Activated naive CD8-positive, alpha-beta T cell treated with anti-CD3 and anti-CD28 coated beads, Interleukin-2, amount 50 U/mL, for 24 hours (primary cell): Measurements from ENCODE around the gene RSPO4.
"Not testable (repeated sequence)": the region's sequence is repeated elsewhere in the genome, so short reads cannot be mapped to it uniquely, and the experiment has no call there.

ENCODE experiments used
- ATAC-seq: fragments of 150-1000 bp; cut with Tn5 transposase; one replicate; pipeline ENCODE4 v1.10.0; 2021
- DNase-seq: peaks from one replicate; pipeline ENCODE4 v3.0.0; 2021
- H3K27ac Mint-ChIP-seq: one replicate; pipeline ENCODE4 v1.8.0; 2021; ENCODE audit warnings: mild to moderate bottlenecking, mixed read lengths
- H3K27me3 Mint-ChIP-seq: one replicate; pipeline ENCODE4 v1.8.0; 2021; ENCODE audit warnings: mixed read lengths
- H3K36me3 Mint-ChIP-seq: one replicate; pipeline ENCODE4 v1.8.0; 2021; ENCODE audit warnings: low read depth, mixed read lengths
- H3K4me1 Mint-ChIP-seq: one replicate; pipeline ENCODE4 v1.8.0; 2021; ENCODE audit warnings: mixed read lengths
- H3K4me3 Mint-ChIP-seq: one replicate; pipeline ENCODE4 v1.8.0; 2021; ENCODE audit warnings: mild to moderate bottlenecking, moderate library complexity, mixed read lengths
- H3K9me3 Mint-ChIP-seq: one replicate; pipeline ENCODE4 v1.8.0; 2021; ENCODE audit warnings: mixed read lengths

Gene RSPO4

DNA sequence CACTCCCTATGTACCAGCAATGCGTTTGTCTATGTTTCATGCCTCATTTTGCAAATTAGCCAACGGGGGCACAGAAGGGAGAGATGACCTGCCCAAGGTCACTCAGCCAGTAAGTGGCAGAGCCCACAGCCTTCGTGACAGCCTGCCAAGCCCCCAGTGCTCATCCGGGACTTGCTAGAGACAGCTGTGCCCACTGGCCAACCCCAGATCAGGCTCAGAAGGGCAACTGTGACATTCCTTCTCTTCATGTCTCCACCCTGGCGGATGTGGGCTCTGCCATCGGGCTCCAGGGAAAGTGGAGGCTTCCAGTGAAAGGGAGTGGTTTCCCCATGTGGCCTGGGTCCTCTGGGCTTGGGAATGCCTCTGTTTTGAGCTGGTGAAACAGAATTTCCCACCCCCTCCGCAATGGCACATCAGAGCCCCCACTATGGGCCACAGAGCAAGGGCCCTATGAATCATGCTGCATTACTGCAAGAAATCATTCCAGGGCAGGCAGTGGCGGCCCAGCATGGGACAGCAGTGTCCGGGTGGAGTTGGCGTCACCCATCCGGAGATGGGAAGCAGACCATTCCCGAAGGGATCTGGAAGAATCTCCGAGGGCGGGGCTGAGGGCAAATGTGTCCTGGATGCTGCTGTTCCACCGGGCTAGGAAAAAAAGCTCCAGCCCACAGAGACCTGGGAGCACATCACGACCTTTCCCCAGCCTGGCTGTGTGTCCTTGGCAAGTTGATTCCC lies 9.1 kb downstream of the RSPO4 start:
- no peak overlapping the region for H3K27ac Mint-ChIP-seq
- H3K9me3 Mint-ChIP-seq: no peaks in the 10 kb centered on the region
- DNase-seq (no peak), ATAC-seq (no peak)
- H3K4me3 Mint-ChIP-seq: no peak overlapping the region
- H3K27me3 Mint-ChIP-seq: peaks cover 32% of the 10 kb centered on the region
- H3K36me3 Mint-ChIP-seq: no peaks in the 10 kb centered on the region
- peaks cover 8% of the 10 kb centered on the region for H3K4me1 Mint-ChIP-seq

DNA sequence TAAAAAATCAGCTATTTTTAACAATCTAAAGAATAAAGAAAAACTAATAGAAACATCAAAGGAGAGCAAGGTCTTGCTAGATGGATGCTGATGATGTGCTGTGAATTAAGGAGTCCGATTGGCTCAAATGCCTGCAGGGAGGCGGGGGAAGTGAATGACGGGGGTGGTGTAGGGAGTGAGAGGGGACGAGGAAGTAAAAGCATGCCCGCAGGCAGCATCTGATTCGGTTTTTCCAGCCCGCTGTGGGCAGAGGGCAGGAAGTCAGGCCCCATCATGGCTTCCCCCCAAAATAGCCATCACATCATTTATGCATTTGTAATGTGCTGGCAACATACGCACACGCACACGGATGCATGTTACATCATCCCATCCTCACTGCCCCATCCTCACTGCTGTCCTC lies 10.3 kb downstream of the RSPO4 start:
- H3K4me1 Mint-ChIP-seq: peaks cover 8% of the 10 kb centered on the region
- no peaks in the 10 kb centered on the region for H3K36me3 Mint-ChIP-seq
- H3K27me3 Mint-ChIP-seq: peaks cover 38% of the 10 kb centered on the region
- ATAC-seq (peak; percentile 67), DNase-seq (peak; percentile 29)
- H3K9me3 Mint-ChIP-seq: no peaks in the 10 kb centered on the region
- peak overlapping the region; percentile 42 for H3K27ac Mint-ChIP-seq
- H3K4me3 Mint-ChIP-seq: no peak overlapping the region

DNA sequence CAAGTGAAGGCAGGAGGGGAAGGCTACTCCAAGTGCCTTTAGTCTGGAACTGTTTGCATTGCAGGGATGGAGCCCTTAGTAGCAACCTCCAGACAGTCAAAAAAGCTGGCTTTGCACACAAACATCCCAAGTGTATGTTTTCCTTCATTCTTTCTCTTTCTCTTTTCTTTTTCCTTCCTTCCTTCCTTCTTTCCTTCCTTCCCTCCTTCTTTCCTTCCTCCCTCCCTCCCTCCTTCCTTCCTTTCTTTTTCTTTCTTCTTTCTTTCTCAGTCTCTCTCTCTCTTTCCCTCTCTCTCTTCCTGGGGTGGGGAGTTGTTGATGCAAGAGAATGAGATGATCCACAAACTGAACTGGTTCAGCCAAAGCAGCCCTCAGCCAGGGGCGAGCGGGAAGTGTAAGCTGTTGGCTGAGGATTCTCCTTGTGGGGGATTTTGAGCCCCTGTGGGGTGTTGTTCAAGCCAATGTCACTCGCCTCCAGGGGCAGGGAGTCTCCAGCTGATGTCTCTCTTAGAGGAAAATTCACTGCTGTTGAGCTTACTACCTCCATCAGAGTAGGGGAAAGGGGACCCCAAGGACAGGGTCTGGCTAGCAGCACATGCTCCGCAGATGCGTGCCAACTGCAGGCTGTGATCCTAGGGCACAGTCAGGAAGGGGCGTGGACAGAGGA lies 11.7 kb downstream of the RSPO4 start:
- Mint-ChIP-seq H3K27me3 (peaks cover 42% of the 10 kb centered on the region), H3K36me3 (no peaks in the 10 kb centered on the region), H3K4me1 (peaks cover 8% of the 10 kb centered on the region), H3K9me3 (no peaks in the 10 kb centered on the region), H3K4me3 (no peak overlapping the region), H3K27ac (no peak overlapping the region)
- ATAC-seq (no peak), DNase-seq (no peak)

- no peak for DNase-seq
- H3K36me3 Mint-ChIP-seq: no peaks in the 10 kb centered on the region
- no peak overlapping the region for H3K27ac Mint-ChIP-seq
- ATAC-seq: no peak
- H3K4me1 Mint-ChIP-seq: peaks cover 8% of the 10 kb centered on the region
- peaks cover 36% of the 10 kb centered on the region for H3K27me3 Mint-ChIP-seq
- H3K9me3 Mint-ChIP-seq: no peaks in the 10 kb centered on the region
- no peak overlapping the region for H3K4me3 Mint-ChIP-seq
Measured at GRCh38 chr20:988272-988671, 13.8 kb downstream of the RSPO4 start.

GRCh38 chr20:987677-988076 lies 14.4 kb downstream of the RSPO4 start:
- H3K9me3 Mint-ChIP-seq: no peaks in the 10 kb centered on the region
- H3K4me1 Mint-ChIP-seq: peaks cover 8% of the 10 kb centered on the region
- peaks cover 35% of the 10 kb centered on the region for H3K27me3 Mint-ChIP-seq
- H3K4me3 Mint-ChIP-seq: no peak overlapping the region
- H3K36me3 Mint-ChIP-seq: no peaks in the 10 kb centered on the region
- H3K27ac Mint-ChIP-seq: no peak overlapping the region
- ATAC-seq (no peak), DNase-seq (no peak)

DNA sequence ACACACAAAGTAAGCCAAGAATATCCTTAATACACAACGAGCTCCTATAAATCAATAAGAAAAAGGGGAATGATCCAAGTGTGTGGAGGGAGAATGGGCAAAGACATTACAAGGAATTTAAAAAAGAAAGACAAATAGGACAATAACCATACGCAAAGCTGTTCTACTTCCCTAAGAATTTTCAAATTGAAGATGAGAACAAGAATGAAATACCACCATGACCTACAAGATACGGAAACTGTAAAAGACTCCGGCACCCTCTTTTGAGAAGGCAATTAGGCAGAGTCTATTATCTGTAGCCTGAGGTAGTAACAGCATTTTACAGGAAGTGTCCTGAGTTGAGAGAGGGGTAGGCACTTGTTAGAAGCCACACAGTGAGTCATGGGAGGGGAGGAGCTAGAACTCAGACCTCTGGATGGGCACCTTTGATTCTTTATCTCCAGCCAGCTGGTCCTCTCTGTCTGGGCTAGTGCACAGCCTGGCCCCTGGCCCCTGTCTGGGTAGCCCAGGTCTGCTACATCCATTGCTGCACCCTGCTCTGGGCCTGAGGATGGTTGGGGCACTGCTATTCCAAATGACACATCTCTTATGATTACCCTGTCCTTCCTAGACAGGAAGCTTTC lies 15.3 kb downstream of the RSPO4 start:
- no peak overlapping the region for H3K4me3 Mint-ChIP-seq
- DNase-seq (no peak), ATAC-seq (peak; percentile 38)
- H3K4me1 Mint-ChIP-seq: peaks cover 2% of the 10 kb centered on the region
- peaks cover 31% of the 10 kb centered on the region for H3K27me3 Mint-ChIP-seq
- no peaks in the 10 kb centered on the region for H3K9me3 Mint-ChIP-seq
- no peaks in the 10 kb centered on the region for H3K36me3 Mint-ChIP-seq
- H3K27ac Mint-ChIP-seq: no peak overlapping the region

DNA sequence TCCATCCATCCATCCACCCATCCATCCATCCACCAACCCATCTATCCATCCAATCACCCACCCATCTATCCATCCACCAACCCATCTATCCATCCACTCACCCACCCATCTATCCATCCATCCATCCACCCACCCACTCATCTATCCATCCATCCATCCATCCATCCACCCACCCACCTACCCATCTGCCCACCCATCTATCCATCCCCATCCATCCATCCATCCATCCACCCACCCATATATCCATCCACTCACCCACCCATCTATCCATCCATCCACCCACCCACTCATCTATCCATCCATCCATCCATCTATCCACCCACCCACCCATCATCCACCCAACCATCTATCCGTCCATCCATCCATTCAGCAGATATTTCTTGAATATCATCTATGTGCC lies 17.1 kb downstream of the RSPO4 start:
- not testable (repeated sequence) for H3K27ac Mint-ChIP-seq, H3K4me3 Mint-ChIP-seq, H3K36me3 Mint-ChIP-seq, DNase-seq, H3K9me3 Mint-ChIP-seq, H3K4me1 Mint-ChIP-seq, ATAC-seq
- peaks cover 23% of the 10 kb centered on the region for H3K27me3 Mint-ChIP-seq

DNA sequence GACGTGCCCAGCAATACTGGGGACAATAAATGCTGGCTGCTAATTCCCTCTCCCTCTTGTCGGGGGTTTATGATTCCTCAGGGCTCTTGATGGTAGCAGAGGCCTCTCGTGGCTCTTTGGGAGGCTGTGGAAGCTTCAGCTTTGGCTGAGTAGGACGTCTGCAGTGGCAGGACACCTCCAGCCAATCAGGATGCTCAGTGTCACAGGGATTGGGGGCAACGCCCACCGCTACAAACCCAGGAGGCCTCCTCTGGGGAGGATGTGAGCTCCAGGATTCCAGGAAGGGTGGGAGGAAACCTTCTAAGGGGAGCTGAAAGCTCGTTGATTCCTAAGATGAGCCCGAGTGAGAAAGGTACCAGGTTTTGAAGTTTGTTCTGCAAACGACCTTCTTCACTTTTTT lies 19.4 kb downstream of the RSPO4 start:
- ATAC-seq: no peak

DNA sequence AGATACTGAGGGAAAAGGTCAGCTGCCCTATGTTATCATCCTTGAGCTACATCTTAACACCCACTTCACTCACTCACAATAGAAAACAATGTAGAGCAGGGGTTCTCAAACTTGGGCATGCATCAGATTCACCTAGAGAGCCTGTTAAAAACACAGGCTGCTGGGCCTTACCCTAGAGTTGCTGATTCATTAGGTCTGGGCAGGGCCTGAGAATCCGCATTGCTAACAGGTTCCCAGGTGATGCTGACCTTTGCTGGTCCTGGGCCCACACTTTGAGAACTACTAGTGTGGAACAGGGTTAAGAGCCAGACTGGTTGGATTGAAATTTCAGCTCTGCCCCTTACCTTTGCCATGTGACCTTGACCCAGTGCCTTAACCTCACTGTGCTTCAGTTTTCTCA lies 25.1 kb downstream of the RSPO4 start:
- no peak overlapping the region for H3K27ac Mint-ChIP-seq
- H3K36me3 Mint-ChIP-seq: no peaks in the 10 kb centered on the region
- H3K4me1 Mint-ChIP-seq: peaks cover 2% of the 10 kb centered on the region
- H3K9me3 Mint-ChIP-seq: no peaks in the 10 kb centered on the region
- no peak for DNase-seq
- no peak overlapping the region for H3K4me3 Mint-ChIP-seq
- H3K27me3 Mint-ChIP-seq: peaks cover 5% of the 10 kb centered on the region
- ATAC-seq: no peak

More for the DNA sequence above, 19.4 kb downstream of the RSPO4 start:
- Mint-ChIP-seq H3K4me3 (no peak overlapping the region), H3K4me1 (no peaks in the 10 kb centered on the region), H3K27ac (no peak overlapping the region), H3K27me3 (peaks cover 16% of the 10 kb centered on the region), H3K36me3 (no peaks in the 10 kb centered on the region), H3K9me3 (no peaks in the 10 kb centered on the region)
- DNase-seq: no peak

- Mint-ChIP-seq H3K36me3 (no peaks in the 10 kb centered on the region), H3K27ac (no peak overlapping the region), H3K9me3 (no peaks in the 10 kb centered on the region), H3K27me3 (peaks cover 3% of the 10 kb centered on the region), H3K4me3 (no peak overlapping the region), H3K4me1 (peaks cover 2% of the 10 kb centered on the region)
- DNase-seq (no peak), ATAC-seq (no peak)
Measured at GRCh38 chr20:976033-976432, 26.1 kb downstream of the RSPO4 start.

- DNase-seq: peak; percentile 14
- peak; percentile 63 for ATAC-seq
- Mint-ChIP-seq H3K27me3 (peaks cover 1% of the 10 kb centered on the region), H3K9me3 (no peaks in the 10 kb centered on the region), H3K4me3 (no peak overlapping the region), H3K27ac (no peak overlapping the region), H3K4me1 (peaks cover 2% of the 10 kb centered on the region), H3K36me3 (no peaks in the 10 kb centered on the region)
Measured at GRCh38 chr20:973785-974194, 28.3 kb downstream of the RSPO4 start.

- Mint-ChIP-seq H3K27ac (no peak overlapping the region), H3K4me3 (no peak overlapping the region), H3K9me3 (no peaks in the 10 kb centered on the region), H3K4me1 (peaks cover 2% of the 10 kb centered on the region), H3K36me3 (no peaks in the 10 kb centered on the region), H3K27me3 (peaks cover 6% of the 10 kb centered on the region)
- no peak for ATAC-seq
- no peak for DNase-seq
Measured at GRCh38 chr20:972256-972655, 29.9 kb downstream of the RSPO4 start.

GRCh38 chr20:971346-971745 lies 30.8 kb downstream of the RSPO4 start:
- ATAC-seq (no peak), DNase-seq (no peak)
- Mint-ChIP-seq H3K4me3 (no peak overlapping the region), H3K27me3 (peaks cover 6% of the 10 kb centered on the region), H3K9me3 (no peaks in the 10 kb centered on the region), H3K36me3 (no peaks in the 10 kb centered on the region), H3K27ac (no peak overlapping the region), H3K4me1 (peaks cover 2% of the 10 kb centered on the region)

DNA sequence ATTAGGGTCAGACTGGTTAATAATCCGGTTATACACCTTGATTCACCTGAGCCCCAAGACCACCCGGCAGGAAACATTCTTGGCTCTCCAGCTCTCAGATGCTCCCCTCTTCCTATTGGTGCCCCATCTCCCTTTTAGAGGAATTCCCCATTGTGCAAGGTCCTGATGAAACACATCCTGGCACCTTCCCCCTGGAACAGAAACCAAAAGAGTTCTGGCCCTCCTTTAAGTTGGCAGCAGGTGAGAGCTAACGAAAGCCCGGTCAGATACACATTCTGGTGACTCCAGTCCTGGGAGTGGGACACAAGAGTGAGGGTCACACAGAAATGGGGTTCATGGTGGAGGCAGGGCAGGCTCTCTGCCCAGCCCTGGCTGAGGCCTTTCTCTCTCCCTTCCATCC lies 32.2 kb downstream of the RSPO4 start:
- no peak for ATAC-seq
- H3K27ac Mint-ChIP-seq: no peak overlapping the region
- H3K4me3 Mint-ChIP-seq: no peak overlapping the region
- peaks cover 7% of the 10 kb centered on the region for H3K27me3 Mint-ChIP-seq
- H3K9me3 Mint-ChIP-seq: no peaks in the 10 kb centered on the region
- DNase-seq: no peak
- H3K4me1 Mint-ChIP-seq: peaks cover 2% of the 10 kb centered on the region
- no peaks in the 10 kb centered on the region for H3K36me3 Mint-ChIP-seq
